PC-3 (cell line): ENCODE results near the gene GALNT2.

Experiments used
- EZH2 ChIP-seq: fragments of 300-600 bp; sonication (generic); IDR thresholded peaks from one replicate; pipeline ENCODE4 v1.6.1; 2017; ENCODE audit warnings: antibody characterized with exemption, mild to moderate bottlenecking, low read length; ENCODE audit not compliant: unreplicated experiment
- TF ChIP-seq, protein P1 (sequence below): fragments of 300-600 bp; sonication (generic); conservative IDR thresholded peaks from 2 replicates; pipeline ENCODE4 v1.5.1; 2017; ENCODE audit warnings: antibody characterized with exemption, low read depth, mild to moderate bottlenecking, low read length

DNA sequence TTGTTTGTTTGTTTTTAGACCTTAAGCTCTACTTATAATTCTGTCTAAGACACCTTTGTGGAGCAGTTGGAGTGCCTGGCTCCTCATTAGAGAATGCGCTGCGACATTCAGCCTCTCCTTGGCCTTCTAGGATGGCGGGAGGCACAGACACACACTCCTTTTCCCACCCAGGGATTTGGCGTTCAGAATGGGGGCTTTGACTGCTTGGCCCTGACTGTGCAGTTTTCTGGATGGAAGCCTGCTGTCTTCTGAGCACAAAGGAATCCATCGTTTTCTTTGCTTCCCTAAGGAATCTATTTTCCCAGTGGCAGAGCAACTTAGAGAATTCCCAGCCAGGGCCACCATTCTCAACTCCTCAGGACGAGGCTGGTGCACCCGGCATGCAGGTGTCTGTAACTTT lies 83.6 kb downstream of the GALNT2 start:
- TF ChIP-seq EZH2 = no peak
- TF ChIP-seq, protein P1, sequence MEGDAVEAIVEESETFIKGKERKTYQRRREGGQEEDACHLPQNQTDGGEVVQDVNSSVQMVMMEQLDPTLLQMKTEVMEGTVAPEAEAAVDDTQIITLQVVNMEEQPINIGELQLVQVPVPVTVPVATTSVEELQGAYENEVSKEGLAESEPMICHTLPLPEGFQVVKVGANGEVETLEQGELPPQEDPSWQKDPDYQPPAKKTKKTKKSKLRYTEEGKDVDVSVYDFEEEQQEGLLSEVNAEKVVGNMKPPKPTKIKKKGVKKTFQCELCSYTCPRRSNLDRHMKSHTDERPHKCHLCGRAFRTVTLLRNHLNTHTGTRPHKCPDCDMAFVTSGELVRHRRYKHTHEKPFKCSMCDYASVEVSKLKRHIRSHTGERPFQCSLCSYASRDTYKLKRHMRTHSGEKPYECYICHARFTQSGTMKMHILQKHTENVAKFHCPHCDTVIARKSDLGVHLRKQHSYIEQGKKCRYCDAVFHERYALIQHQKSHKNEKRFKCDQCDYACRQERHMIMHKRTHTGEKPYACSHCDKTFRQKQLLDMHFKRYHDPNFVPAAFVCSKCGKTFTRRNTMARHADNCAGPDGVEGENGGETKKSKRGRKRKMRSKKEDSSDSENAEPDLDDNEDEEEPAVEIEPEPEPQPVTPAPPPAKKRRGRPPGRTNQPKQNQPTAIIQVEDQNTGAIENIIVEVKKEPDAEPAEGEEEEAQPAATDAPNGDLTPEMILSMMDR = no peak
